GM19452 (cell line): ENCODE data around the gene PHF21B.

ENCODE experiments used
- ATAC-seq: cut with Tn5 transposase; IDR thresholded peaks from one replicate; pipeline ENCODE4 v1.9.1; 2021; ENCODE audit not compliant: unreplicated experiment

Gene PHF21B

GRCh38 chr22:45014654-45015053 is 4.8 kb upstream of the PHF21B start:
- no peak for ATAC-seq

GRCh38 chr22:45013138-45013537 is 3.3 kb upstream of the PHF21B start:
- ATAC-seq: no peak

GRCh38 chr22:45010532-45010900 is 711 bp upstream of the PHF21B start:
- ATAC-seq: no peak

GRCh38 chr22:45008751-45009605 is 827 bp downstream of the PHF21B start:
- ATAC-seq: no peak

GRCh38 chr22:45008186-45008681 is 1.6 kb downstream of the PHF21B start:
- ATAC-seq: no peak

- no peak for ATAC-seq
Observed at GRCh38 chr22:45007391-45008185, 2.2 kb downstream of the PHF21B start.

- no peak for ATAC-seq
Observed at GRCh38 chr22:45006964-45007390, 2.8 kb downstream of the PHF21B start.

- ATAC-seq: no peak
Observed at GRCh38 chr22:45006111-45006963, 3.5 kb downstream of the PHF21B start.

GRCh38 chr22:45001653-45002052 is 8.2 kb downstream of the PHF21B start:
- ATAC-seq: no peak

GRCh38 chr22:45000330-45000729 is 9.5 kb downstream of the PHF21B start:
- ATAC-seq: no peak

- no peak for ATAC-seq
Observed at GRCh38 chr22:44999687-45000086, 10.1 kb downstream of the PHF21B start.

- ATAC-seq: no peak
Observed at GRCh38 chr22:44999231-44999630, 10.6 kb downstream of the PHF21B start.

GRCh38 chr22:44998296-44998695 is 11.5 kb downstream of the PHF21B start:
- no peak for ATAC-seq

GRCh38 chr22:44997060-44997459 is 12.7 kb downstream of the PHF21B start:
- no peak for ATAC-seq

GRCh38 chr22:44996648-44997047 is 13.2 kb downstream of the PHF21B start:
- no peak for ATAC-seq

GRCh38 chr22:44996120-44996519 is 13.7 kb downstream of the PHF21B start:
- no peak for ATAC-seq

- no peak for ATAC-seq
Observed at GRCh38 chr22:44995715-44996114, 14.1 kb downstream of the PHF21B start.

GRCh38 chr22:44995105-44995514 is 14.7 kb downstream of the PHF21B start:
- ATAC-seq: no peak

- no peak for ATAC-seq
Observed at GRCh38 chr22:44994399-44995104, 15.3 kb downstream of the PHF21B start.

- no peak for ATAC-seq
Observed at GRCh38 chr22:44992166-44992565, 17.6 kb downstream of the PHF21B start.
